Activated CD4-positive, alpha-beta T cell treated with anti-CD3 and anti-CD28 coated beads, Interleukin-10, Interleukin-2, amounts not matched to agents 100 ng/mL and 50 ng/mL, durations not matched to agents 16 hours and 8 hours (primary cell): ENCODE measurements around the gene BCLAF1.

Experiments used
- DNase-seq: peaks from one replicate; pipeline ENCODE4 v3.0.0-alpha.2; 2020

BCLAF1 gene, protein sequence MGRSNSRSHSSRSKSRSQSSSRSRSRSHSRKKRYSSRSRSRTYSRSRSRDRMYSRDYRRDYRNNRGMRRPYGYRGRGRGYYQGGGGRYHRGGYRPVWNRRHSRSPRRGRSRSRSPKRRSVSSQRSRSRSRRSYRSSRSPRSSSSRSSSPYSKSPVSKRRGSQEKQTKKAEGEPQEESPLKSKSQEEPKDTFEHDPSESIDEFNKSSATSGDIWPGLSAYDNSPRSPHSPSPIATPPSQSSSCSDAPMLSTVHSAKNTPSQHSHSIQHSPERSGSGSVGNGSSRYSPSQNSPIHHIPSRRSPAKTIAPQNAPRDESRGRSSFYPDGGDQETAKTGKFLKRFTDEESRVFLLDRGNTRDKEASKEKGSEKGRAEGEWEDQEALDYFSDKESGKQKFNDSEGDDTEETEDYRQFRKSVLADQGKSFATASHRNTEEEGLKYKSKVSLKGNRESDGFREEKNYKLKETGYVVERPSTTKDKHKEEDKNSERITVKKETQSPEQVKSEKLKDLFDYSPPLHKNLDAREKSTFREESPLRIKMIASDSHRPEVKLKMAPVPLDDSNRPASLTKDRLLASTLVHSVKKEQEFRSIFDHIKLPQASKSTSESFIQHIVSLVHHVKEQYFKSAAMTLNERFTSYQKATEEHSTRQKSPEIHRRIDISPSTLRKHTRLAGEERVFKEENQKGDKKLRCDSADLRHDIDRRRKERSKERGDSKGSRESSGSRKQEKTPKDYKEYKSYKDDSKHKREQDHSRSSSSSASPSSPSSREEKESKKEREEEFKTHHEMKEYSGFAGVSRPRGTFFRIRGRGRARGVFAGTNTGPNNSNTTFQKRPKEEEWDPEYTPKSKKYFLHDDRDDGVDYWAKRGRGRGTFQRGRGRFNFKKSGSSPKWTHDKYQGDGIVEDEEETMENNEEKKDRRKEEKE

DNA sequence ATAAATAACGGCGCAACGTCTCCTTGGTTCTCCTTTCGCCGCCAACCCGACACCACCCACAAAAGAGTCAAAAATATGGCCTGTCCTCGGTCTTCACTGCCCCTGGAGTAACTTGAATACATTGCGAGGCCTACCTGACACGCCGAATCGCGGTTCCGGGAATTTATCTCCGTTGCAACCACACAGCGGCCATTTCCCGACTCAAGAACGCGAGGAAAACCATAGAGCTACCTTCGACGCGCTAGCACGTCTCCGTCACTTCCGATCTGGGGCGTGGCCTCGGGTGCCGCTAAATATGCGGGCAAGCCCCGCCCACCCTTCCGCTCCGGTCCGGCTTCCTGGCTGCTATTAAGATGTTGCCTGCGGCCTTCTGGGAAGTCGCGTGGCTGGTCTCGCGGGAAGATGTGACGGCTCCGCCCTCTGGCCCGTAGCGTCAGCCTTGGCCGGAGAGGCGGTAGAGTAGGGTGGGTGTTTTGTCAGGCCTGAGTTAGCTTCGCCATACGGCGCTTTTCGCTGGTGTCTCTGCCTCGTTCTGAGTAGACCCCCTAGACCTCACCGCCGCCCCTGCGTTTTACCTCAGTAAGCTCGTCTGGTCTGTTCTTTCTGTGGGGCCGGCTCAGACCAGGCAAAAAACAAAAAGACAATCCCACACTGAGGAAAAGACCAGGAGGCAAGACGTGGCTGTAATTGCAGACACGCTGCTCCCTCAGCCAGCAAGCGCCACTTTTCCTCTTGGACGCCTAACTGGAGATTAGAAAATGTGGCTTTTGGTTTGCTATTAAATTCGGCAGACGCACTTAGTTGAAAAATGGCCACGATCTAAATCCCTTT is at the start of gene BCLAF1:
Gene BCLAF1 (minus strand): TSS at position 268 of the 831 bp plus-strand sequence. CDS start 9,980 bp downstream, outside the sequence.
- DNase-seq, result peak; percentile 99

DNA sequence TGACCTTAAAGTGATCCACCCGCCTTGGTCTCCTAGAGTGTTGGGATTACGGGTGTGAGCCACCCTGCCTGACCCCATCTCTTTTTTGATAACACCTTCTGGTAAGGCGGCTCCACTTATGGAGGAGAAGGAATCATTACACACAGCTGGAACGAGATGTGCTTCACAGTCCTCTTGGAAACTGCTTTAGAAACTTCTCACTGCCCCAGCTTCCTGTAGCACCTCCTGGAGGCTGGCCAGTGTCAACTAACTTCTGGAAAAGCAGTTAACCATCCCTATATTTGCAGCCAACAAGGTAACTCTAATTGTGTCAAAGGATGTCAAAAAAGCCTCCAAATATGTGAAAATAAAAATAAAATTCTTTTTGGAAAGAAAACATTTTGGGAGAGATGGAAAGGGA is 48.8 kb upstream of the BCLAF1 start:
- no peak for DNase-seq

DNA sequence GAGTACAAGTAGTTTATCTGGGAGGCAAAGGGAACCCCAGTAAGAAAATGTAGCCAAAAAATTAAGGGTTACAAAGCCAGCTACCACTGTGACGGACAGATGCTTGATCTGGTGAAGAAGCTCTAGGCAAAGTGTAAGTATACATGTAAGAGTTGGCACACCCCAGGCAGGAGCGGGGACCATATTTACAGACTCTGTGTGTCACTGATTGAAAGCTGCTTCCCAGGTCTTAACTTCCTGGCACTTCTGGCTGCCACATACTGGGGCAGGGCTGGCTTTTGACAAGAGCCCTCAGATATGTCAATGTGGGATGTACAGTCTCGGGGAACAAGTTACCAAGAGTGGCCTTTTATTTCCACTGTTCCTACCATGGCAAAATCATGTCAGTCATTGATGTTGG is 48.0 kb upstream of the BCLAF1 start:
- no peak for DNase-seq

DNA sequence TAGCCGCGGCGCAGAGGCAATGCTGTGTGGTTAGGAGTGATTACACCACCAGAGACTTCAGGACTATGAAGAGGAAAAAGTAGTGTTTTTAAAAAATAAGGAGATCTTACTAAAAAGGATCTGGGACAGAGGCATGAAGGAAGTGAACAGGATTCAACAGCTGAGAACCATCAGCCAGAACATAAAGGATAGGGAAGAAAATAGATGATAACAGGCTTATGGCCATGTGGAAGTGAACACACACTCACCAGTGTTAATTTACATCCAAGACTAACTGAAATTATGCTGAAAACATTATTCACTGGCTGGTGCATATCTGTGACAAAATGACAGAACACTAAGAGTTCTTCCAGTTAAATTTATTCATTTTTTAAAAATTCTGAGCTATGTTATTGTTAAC is 47.5 kb upstream of the BCLAF1 start:
- no peak for DNase-seq

DNA sequence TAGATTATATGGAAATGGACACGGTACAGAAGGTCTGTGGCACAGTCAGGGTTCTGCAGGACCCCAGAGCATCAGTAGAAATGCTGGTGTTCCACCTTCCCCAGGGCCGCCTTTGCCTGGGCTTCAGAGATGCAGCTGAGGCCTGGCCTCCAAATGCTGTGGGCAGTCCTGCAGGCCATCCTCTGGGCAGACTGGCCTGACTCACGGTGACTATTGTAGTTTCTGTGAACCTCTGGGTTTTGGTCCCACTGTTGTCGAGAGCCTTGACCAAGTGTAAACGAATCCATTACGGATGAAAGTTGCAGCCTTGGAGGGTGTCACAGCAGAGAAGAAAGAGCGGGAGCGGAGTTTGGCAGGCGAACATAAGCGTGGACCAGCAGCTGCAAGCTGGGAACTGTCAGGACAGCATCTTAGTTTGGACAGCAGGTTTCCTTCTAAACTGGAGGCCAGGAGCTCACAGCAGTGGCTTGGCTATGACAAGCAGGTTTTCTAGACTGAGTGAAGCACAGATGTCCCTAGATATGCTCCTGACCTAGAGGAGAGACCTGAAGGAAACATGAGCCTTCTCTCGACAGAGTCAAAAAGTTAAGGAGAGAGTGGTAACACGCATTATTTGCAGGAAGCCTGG is 46.2 kb upstream of the BCLAF1 start:
- DNase-seq, result no peak

DNA sequence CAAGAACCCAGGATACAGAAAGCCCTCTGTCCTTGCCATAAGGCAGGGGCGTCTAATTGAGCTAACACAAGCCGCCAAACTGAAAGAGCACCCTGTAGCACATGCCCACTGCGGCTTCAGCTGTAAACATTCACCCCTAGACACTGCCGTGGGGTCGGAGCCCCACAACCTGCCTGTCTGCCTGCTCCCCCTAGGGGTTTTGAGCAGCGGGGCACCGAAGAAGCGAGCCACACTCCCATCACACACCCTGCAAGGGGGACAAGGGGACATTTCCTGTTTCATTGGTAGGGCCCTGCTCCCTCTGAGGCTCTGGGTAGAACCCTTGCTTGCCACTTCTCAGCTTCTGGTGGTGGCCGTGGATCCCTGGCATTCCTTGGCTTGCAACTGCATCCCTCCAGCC is 45.2 kb upstream of the BCLAF1 start:
- DNase-seq, result no peak

DNA sequence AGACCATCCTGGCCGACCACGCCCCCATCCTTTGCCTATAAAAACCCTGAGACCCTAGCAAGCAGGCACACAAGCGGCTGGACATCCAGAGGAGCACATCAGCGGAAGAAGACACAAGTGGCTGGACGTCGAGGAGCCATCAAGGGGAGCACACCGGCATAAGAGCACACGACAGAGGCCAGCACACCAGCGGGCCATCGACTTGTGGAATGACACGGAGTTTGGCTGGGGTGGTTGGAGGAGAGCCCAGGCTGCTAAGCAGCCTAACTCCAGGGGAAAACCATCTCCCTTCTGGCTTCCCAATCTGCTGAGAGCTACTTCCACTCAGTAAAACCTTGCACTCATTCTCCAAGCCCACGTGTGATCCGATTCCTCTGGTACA is 44.8 kb upstream of the BCLAF1 start:
- DNase-seq, result no peak

DNA sequence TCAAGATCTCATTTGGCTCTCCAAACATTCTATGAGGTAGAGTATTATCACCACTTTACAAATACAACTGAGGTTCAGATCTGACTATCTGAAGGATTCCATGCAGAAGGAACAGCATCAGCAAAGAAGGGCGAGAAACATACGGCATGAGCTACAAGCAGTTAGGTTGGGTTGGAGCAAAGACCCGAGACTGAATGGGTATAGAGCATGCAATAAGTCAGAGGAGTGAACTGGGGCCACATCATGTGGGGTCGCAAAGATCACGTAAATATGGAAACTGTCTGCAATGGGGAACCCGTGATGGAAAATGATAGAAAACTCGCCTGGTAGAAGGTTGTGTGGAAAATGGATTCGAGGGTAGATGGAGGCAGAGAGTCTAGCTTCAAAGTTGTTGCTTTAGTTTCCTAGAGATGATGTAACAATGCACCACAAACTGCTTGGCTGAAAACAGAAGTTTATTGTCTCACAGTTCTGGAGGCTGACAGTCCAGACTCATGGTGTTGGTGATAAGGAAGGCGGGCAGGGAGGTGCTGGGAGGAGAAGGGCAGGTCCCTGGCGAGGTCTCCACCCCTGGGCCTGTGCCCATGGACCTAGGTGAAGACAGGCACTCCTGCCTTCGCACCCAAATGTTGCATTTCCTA is 44.3 kb upstream of the BCLAF1 start:
- no peak for DNase-seq

DNA sequence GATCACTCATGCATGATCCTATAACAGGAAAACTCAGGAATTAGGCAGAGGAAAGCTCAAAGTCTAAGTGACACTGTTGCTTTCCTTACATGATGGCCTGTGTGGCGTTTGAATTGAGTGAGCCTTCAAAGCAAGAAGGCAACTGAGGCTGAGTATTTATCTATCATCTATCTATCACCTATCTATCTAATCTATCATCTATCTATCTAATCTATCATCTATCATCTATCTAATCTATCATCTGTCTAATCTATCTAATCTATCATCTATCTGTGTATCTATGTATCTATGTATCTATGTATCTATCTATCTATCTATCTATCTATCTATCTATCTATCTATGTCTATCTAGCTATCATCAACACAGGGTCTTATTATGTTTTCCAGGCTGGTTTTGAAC is 41.8 kb upstream of the BCLAF1 start:
- no peak for DNase-seq

DNA sequence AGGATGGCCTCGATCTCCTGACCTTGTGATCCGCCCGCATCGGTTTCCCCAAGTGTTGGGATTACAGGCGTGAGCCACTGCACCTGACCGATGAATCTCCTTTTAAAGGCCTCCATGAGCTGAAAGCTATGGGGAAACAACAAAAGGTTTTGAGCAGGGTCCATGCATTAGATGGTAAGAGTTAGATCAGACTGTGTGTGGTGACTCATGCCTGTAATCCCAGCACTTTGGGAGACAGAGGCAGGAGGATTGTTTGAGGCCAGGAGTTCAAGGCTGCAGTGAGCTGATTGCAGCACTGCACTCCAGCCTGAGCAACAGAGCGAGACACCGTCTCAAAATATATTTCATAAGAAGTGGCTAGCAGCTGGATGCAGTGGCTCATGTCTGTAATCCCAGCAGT is 41.0 kb upstream of the BCLAF1 start:
- no peak for DNase-seq

DNA sequence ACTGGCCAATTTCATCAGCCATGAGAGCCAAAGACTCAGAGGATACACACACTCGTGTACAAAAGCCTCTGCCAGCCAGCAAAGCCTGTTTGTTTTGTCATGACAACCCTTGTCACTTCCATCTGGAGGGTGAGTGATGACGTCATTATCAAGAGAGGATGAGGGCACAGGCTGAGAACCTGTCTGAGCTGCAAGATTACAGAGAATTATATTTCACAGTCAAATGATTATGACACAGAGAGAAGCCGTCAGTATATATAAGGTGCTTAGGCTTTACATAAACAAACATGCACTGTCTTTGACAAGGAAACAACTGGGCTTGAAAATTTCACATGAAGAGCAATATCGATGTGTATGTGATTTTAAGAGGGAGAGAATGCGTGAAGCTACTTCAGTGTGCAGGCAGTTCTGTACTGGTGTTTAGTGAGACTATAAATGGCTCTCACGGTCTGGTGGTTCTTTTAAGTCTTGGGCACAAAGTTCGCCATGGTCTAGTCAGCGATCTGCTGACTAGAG is 36.5 kb upstream of the BCLAF1 start:
- DNase-seq, result no peak

DNA sequence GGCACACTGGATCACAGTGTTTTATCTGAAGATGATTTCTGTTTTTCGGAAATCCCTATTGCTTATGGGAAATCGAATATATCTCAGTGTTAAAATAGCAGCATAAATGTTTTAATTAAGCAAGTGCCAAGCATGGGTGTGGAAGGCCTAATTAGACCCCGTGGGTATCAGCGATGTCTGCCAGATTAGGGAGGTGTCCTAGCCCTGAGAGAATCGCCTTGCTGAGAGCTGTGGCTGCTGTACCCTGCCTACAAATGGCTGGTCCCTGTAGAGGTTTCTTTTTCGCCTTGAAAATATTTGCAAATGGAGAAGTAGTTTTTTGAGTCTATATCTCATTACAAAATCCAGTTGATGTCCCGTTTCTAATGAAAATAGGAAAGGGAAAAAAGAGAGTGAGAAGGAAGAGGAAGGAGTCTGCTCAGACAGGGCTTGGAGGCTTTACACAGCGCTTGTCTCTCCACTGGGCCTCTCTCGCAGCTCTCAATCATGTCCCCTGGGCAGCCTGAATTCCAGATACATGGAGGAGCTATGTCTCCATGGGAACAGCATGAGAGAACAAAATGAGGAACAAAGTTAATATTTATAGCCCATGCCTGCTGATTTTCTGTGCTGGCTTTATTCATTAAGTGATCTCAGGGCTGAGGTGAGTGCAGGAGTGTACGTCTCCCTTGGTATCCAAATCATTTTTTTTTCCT is 35.2 kb upstream of the BCLAF1 start:
- no peak for DNase-seq

DNA sequence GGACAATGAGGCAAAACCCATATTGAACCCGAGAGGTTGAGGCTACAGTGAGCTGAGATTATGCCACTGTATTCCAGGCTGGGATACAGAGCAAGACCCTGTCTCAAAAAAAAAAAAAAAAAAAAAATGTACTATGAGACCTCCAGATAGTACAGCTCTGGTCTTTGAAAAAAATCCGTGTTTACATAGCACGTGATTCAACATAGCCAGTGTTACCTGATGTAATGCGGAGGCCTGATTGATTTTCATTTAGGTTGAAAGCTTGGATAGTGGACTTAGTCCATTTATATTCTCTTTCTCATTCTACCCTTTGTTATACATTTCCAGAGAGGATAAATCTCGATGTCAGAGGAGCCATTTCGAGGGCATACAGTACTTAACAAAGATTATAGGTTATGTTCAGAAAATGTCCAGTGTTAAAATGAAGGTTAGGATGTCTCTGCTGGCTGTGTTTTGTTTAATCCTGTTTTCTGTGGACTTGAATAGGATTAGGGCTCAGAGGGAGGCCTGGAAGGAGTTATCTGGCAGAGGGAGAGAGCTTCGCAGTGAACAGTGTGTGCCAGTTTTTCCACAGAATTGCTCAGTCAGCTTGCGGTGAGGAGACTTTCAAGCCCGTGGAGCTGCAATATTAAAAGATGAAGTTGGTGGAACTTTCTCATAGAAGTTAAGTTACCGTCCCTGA is 33.9 kb upstream of the BCLAF1 start:
- no peak for DNase-seq

DNA sequence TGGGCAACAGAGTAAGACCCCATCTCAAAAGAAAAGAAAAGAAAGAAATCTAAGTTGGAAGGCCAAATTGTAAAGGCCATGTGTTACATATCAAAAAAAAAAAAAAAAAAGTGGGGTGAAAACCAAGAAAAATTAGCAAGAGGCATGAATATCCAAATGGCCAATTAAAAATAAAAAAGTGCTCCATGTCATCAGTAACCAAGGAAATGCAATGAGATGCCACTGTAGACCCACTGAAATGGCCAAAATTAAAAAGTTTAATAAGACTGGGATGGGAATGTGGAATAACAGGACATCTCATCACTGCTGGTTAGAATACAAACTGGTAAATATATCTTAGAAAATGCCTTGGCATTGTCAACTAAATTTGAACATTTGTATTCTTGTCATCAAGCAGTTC is 30.1 kb upstream of the BCLAF1 start:
- no peak for DNase-seq

DNA sequence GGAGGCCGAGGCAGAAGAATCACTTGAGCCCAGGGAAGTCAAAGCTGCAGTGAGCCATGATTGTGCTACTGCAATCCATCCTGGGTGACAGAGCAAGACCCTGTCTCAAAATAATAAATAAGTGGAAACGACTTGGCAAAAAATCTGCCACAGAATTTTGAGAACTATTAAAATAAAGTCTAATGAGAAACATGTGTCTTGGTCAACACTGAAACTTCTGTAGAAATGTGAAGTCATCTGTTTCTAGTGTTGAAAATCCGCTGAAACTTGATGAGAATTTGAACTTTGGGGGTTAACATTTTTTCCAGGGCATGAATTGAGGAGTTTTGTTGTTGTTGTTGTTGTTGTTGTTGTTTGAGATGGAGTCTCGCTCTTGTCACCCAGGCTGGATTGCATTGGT is 29.0 kb upstream of the BCLAF1 start:
- DNase-seq, result no peak

DNA sequence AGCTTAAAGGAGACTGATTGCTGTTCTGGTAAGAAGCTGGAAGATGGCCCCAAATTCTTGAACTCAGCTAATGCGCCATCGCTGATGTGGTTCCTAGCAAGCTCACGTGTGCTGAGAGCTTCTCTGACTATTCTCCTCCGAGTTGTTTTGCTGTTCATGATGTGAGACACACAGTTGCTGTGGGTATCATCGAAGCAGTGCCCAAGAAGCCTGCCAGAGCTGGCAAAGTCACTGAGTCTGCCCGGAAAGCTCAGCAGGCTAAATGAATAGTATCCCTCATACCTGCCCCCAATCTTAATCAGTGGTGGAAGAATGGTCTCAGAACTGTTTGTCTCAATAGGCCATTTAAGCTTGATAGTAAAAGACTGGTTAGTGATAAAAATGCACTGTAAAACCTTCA is 28.3 kb upstream of the BCLAF1 start:
- DNase-seq, result no peak

DNA sequence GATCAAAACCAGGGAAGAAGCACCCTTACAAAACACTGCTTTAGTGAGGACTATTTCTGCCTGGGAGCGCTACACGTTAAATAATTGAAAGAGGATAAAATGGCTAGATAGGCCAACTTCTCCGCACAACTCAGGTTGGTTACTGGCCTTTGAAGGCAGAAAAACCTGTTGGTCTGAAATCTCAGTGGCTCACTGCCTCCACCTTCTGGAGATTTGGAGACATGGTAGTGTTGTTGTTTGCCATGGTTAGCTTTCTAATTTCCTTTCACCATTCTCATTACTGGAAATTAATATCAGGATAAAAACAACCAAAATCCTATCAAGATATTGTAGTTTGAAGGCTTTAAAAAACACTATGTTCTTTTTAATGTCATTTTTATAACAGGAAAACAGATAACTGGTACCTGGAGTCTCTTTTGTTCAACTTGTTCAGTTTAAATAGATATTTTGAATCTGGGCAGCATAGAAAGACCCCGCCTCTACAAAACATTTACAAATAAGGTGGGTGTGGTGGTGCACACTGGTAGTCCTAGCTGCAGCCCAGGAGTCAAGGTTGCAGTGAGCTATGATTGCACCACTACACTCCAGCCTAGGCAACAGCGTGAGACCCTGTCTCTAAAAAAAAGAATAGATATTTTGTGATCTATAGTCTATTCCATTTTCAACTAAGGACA is 27.5 kb upstream of the BCLAF1 start:
- peak; percentile 69 for DNase-seq

DNA sequence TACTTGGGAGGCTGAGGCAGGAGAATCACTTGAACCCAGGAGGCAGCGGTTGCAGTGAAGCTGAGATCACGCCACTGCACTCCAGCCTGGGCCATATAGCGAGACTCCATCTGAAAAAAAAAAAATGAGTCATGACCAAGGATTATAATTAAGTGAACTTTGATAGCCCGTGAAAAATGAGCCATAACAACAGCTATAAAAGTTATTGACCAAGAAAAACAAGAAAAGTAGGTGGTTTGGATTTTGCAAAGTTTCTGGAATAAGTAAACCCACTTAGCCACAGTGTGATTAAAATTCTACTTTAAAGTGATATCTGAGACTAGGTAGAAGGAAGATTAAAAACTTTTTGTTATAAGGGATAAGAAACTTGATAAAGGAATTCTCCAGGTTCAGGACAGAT is 25.9 kb upstream of the BCLAF1 start:
- DNase-seq, result no peak

DNA sequence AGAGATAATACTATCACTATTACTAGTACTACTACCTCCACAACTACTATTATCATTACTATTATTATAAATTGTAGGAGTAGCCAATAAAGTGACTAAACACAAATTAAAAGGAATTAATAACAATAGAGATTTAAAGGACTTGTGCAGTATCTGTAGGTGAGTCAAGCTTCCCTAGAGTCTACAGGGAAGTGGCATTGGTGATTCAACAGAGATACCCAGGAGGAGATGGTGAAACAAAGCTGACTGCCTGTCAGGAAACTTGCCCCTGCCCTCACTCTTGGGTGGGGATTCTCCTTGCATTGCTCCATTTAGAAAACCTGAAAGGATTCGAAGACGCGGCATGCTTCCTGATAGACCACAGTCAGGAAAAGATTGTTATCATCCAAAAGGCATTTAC is 23.3 kb upstream of the BCLAF1 start:
- DNase-seq, result no peak

DNA sequence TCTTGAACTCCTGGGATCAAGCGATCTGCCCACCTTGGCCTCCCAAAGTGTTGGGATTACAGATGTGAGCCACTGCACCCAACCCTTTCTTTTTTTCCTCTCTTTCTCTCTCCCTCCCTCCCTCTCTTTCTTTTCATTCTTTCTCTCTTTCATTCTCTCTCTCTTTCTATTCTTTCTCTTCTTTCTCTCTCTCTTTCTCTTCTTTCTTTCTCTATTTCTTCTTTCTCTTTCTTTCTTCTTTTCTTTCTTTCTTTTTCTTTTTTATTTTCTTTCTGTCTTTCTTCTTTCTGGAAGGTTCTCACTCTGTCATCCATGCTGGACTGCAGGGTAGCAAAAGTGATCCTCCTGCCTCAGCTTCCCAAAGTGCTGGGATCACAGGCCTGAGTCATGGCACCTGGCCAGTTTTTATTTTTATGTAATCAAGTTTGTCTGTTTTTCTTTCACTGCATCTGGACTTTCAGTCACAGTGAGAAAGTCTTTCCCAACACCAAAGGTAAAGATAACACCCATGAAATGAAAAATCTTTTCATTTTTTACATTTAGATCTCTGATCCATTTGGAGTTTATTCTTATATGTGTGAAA is 20.2 kb upstream of the BCLAF1 start:
- no peak for DNase-seq
